ENCODE results near the gene CSNK1D.

Gene CSNK1D

DNA sequence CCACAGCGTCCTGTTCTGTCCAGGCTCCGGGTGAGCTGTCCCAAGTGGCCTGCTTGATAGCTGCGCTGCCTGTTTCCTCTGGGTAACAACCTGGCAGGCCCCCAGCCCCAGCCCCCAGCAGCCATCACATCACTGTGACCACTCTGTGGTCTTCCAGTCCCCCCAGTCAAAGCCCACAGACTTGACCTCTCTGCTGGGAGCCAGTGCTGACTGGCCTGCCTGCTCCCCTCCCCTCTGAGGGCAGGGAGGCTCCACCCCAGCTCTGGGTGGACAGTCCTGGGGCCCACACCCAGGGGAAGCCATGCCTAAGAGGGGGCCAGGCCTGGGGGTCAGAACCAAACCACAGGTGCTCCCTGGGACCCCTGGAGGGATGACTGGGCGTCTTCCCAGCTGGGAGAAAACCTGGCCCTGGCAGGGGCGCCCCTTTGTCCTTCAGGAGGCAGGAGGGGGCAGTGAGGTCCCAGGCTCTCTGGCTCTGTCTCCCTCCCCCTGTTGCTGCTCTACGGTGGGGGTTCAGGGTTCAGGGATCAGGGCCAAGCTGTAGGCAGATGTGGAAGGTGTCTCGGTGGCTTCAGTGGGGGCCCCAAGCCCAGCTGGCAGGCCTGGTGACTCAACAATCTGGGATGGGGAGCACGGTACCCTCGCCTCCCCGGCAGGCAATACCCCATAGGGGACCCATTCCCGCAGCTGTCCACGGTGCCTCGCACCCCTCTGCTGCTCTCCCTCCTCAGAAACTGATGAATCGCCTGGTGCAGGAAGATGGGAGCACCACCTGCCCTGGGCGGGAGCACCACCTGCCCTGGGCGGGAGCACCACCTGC, 46.5 kb downstream of the CSNK1D start:
- no peak for DNase-seq

DNA sequence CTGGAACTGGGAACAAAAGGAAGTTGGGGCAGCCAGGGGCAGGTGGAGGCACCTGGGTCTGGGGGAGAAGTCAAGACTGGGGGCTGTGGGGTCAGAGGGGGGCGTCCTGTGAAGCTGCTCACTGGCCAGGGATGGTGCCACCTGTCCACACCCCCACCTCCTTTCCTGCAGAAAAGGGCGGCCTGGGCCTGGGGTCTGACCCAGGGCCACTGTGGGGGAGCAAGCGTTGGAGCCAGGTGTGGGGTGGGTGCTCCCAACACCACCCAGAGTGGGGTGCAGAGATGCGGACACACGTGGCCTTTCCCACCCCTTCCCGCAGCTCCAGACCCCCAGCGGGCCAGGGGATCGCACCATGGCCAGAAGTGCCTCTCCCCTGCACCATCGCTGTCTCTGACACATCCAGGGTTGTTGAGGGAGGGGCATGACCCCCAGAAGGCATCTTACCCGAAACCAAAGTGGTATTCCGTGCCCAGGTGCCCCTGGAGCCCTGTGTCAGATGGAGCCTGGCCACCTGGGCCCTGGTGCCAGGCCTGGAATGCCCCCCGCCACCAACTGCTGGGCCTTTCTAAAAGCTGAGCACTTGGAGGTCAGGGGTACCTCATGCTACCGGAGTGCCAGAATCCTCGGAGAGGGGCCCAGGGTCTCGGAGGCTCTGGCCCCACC, 47.2 kb downstream of the CSNK1D start:
- DNase-seq: no peak

DNA sequence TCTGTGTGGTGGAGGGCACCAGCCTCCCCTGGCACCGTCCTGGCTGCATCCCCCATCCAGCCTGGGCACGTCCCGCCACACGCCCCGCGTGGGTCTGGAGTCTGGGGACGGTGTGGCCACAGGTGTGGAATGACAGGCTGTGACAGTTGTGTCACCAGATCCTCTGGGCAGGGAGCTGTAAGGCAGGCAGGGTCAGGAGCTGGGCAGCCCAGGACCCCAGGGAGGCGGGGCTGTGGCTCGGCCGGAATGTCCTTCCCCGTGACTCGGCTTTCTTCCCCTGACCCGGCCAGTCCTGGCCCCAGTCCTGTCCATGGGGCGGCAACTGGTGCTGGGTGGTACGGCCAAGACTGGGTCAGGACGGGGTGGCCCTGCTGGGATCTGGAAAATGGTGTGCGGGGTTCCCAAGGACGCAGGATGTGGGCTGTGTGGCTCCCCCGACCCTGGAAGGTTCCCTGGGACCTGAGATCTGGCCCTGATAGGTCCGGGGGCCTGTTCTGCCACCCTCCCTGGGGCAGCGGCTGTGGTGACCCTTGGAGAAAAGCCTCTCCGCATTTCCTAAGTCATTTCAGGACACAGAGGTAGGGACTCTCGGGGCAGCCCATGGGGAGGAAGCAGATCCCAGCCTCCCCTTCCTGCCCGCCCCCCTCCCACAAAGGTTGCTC, 48.0 kb downstream of the CSNK1D start:
- no peak for DNase-seq

DNA sequence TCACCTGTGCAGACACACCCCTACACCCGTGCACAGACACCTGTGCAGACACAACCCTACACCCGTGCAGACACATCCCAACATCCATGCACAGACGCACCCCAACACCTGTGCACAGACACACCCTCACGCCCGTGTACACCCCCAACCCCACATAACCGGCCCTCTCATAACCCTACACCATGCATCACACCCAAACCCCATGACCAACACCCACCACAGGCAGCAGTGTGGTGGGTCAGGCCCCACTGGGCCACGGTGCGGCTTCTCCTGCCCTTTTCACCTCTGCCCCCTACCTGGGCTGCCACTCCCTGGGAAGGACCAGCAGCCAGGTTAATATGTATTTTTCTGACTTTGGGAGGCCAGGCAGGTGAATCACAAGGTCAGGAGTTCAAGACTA, 48.8 kb downstream of the CSNK1D start:
- DNase-seq: no peak

DNA sequence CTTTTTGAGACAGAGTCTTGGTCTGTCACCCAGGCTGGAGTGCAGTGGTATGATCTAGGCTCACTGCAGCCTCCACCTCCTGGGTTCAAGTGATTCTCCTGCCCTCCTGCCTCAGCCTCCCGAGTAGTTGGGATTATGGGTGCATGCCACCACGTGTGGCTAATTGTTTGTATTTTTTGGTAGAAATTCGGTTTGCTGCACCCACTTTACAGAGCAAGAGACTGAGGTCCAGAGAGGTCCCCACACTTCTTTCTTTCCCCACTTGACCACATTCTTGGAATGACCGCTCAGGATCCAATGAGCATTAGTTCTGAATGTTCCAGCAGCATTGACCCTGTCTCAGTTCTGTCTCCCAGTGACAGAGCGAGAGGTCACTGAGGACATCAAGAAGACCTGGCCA, 50.0 kb downstream of the CSNK1D start:
- no peak for DNase-seq

DNA sequence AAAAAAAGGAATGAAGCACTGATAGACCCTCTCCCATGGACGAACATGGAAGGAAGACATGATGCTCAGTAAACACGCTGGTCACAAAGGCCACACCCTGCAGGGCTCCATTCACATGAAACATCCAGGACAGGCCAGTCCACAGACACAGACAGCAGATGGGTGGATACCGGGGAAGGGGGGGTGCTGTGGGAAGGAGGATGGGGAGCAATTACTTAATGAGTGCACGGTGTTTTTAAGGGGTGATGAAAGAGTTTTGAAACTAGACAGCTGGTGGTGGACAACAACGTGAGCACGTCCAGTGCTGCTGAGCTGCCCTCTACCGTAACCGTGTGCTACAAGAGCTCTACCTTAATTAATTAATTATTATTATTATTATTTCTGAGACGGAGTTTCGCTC, 50.7 kb downstream of the CSNK1D start:
- no peak for DNase-seq

DNA sequence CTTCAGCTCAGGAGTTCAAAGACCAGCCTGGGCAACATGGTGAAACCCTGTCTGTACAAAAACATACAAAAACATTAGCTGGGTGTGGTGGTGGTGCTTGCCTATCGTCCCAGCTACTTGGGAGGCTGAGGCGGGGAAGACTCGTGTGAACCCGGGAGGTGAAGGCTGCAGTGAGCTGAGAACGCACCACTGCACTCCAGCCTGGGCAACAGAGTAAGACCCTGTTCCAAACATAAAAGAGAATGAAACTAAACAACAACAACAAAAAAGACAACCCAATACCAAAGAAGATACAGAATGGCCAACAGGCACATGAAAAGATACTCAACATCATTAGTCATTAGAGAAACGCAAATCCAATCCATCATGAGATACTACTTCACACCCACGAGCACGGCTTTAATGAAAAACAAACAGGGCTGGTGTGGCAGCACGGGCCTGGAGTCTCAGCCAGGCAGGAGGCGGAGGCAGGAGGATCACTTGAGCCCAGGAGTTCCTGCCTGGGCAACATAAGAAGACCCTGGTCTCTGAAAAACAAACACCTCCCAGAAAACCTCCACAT, 52.1 kb downstream of the CSNK1D start:
- no peak for DNase-seq

DNA sequence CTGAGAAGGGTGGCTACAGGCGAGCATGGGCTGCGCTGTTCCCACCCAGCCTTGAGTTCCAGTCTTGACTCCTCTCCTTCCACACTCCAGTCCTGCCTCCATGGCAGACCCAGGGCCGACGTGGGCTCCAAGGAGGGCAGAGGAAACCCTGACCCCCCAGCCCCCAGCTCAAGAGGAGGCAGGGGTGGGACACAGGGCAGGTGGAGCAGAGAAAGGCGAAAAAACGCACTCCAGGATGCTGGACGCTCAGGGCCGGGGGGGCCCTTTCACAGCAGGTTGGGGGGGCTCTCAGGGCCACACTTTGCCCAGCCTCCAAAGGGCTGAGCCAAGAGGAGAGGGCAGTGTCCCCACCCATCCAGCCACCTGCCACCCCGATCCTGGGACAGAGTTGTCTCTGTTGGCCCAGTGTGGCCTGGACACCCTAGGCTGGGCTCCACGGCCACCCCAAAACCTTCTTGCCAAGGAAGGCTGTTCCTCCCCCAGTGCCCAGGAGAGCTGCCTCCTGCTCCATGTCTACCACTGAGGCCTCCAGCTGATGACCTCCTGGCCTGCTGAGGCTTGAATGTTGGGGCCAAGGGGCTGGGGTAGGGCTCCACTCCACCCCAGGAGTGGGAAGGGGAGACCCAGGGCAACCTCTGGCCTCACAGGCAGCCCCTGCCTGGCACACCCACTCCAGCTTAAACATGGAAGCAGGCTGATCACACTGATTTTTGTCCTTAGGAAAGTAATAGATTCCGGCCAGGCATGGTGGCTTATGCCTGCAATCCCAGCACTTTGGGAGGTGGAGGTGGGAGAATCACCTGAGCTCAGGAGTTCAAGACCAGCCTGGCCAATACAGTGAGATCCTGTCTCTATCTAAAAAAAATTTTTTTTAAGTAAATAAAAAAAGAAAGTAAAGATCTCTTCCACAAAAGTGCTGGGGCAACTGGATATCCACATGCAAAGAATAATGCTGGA, 53.5 kb downstream of the CSNK1D start:
- no peak for DNase-seq

DNA sequence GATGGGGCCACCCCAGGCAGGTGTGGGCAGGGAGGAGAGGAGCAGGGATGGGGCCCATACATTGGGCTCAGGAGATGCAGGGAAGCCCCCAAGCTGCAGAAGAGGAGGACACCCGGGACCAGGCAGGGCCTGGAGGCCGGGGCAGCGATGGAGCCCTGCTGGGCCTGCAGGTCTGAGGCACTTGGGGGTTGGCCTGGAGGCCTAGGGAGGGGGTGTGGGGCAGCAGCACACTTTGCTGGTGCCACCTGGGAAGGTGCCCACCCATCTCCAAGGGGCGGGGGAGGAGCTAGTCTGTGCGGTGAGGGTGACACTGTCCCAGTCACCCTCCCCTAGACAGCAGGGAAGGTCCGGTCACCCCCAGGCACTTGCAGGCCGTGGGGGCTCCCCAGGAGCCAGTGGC, 54.4 kb downstream of the CSNK1D start:
- DNase-seq: no peak

DNA sequence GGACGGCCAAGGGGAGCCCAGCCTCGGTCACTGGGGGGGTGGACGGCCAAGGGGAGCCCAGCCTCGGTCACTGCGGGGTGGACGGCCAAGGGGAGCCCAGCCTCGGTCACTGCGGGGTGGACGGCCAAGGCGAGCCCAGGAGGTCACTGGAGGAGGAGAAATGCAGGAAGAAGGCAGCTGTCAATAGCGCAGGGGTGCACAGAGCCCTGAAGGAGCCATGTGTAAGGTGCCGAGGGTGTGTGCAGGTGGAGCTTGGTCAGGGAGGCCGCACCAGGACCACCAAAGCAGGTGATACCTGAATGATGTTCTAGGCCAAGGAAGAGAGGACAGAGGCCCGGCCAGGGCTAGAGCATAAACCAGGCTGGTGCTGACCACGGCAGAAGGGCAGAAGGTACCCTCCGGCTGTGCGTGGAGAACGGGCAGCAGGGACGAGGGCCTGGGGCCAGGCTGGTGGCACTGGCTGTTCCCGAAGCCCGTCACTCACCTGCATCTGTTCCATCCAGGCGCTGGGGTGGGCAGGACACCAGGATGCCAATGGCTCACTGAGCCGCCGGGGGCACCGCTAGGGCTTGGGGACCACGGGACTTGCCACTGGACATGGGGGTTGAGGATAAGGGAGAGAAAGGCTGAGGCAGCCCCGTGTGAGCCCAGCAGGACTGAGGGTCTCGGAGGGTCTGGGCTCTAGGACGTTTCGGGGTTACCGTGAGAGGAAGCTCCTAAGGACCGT, 55.0 kb downstream of the CSNK1D start:
- no peak for DNase-seq

DNA sequence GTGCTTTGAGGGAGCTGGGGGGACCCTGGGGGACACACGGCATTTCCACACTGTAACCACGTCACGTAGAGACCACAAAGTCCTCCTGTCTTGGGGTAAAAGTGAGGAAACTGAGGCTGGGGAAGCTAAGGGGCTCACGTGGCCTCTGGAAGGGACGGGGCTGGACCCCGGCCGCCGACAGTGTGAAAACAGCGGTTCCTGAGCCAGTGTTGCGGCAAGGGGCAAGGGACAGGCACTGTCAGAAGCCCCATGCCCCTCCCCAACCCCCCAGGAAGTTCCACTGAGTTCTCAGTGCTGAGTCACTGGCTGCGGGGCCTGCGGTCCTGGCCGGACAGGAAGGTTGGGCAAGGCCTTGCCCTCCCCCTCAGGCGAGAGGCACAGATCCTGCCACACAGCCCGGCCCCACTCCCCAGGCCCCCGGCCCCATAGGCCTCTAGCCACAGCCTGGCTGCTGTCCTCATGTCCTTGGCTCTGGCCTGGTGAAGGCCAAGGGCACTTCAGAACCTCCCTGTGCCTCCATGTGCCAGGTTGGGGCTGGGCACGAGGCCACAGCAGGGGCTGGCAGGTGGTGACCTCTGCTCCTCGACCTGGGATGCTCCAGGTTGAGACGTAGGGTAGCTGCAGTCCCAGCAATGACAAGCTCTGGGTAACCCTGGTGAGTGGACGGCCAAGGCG, 55.8 kb downstream of the CSNK1D start:
- DNase-seq: no peak

DNA sequence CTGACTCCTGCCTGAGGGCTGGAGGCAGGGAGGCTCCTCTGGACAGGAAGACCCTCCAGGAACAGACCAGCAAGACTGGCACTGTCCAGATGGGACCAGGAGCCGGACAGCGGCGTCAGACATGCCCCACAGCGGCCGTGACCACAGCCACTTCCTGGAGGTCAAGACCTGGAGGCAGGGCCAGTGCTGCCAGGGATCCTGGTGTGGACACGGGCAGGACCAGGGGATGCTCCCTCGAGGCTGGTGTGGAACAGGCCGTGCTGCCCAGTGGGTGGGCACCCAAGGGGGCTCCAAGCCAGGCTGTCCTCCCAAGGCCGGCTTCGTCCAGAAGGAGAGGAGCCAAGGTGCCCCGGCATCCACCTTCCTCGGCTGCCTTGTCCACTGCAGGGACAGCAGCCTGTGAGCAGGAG, 56.4 kb downstream of the CSNK1D start:
- no peak for DNase-seq

DNA sequence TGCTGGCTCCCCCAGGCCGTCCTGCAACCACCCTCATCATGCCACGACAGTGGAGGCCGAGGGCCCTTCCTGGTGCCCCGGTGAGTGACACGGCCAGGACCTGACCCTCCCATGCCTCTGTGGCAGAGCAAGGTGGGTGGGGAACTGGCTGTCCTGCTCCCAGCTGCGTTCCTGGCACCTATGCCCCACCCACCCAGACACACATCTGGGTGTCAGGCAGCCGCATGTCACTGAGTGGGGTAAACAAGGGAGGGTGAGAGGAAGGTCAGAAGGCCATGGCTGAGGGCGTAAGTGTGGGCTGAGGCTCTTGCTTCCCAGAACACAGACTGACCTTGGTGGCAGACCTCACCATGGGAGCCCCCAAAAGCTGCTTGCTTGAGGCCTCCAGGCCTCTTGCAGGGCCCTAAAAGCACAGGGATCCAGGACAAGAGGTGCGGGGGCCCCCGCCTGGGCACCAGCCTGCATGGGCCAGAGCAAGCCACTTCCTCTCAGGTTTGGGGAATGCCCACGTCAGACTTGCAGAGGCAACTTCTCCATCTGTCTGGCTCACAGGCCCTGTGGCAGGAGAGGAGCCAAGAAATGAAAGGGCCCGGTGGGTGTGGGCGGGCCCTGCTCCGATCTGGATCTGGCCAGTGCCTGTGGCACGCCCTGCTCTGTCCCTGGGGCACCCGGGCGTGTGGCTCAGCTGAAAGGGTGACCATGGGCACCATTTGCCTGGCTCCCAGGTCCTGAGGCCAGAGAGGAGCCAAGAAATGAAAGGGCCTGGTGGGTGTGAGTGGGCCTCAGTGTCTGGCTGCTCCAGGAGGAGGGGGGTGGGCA, 57.0 kb downstream of the CSNK1D start:
- DNase-seq: no peak

DNA sequence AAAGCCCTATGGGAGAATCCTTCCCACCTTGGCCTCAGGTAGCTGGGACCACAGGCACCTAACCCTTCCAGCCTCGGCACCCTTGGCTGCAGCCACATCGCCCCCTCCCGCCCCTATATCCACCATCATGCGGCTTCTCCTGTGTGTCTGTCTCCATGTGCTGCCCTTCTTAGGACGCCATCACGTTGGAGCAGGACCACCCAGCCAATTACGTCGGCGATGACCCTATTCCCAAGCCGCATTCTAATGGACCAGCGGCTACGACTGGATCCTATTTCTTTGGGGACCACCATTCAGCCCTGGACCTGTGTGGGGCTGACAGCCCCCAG, 57.6 kb downstream of the CSNK1D start:
- no peak for DNase-seq

DNA sequence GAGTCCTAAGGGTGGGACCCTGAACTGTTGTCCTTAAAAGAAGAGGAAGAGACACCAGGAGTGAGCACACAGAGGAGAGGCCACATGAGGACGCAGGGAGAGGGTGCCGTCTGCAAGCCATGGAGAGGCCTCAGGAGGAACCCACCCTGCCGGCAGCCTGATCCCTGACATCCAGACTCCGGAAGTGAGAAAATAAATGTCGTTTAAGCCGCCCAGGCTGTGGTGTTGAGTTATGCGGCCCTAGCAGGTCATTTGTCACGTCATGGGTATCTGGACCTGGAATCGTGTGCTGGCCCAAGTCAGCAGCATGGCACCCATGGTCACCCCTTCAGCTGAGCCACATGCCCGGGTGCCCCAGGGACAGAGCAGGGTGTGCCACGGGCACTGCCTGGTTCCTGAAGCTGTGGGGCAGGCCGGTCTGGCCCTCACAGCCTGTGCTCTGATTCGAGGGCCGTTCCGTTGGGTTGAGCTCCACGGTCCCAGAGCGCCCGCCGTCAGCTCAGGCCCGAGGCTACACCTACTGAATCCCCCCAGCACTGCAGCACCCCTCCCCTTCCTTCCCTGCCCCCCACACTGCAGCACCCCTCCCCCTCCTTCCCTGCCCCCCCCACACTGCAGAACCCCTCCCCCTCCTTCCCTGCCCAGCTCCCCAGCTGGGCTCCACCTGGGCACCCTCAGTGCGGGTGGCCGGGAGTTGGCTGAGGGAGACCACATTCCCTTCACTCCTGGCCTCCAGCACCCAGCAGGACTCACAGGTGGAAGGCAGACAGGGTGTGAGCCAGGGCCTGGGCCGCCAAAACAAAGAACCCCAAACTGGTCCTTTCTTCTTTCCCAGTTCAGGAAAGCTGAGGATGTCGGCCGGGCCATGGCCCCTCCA, 58.2 kb downstream of the CSNK1D start:
- no peak for DNase-seq

DNA sequence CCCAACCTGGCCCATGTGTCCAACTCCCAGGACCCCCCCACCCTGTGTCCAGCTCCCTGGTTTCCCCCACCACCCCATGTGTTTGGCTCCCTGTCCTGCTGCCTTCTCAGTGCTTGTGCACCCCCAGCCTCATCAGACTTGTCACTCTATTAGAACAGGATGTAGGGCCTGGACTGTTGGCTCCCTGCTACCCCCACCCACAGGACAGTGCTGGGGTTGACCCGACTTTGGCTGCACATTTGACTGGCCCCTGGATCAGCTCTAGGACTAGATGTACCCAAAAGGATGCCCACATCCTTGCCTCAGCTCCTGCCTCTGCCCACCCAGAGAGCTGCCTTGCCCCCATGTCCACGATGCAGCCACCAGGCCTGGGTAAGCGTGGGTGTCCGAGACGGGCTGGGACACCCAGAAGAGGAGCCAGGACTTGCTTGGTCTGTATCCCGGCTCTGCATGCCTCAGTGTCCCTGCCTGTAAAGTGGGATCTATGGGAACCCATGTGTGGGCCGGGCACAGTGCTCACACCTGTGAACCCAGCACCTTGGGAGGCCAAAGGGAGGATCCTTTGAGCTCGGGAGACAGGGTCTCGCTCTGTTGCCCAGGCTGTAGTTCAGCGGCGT, 59.4 kb downstream of the CSNK1D start:
- no peak for DNase-seq

DNA sequence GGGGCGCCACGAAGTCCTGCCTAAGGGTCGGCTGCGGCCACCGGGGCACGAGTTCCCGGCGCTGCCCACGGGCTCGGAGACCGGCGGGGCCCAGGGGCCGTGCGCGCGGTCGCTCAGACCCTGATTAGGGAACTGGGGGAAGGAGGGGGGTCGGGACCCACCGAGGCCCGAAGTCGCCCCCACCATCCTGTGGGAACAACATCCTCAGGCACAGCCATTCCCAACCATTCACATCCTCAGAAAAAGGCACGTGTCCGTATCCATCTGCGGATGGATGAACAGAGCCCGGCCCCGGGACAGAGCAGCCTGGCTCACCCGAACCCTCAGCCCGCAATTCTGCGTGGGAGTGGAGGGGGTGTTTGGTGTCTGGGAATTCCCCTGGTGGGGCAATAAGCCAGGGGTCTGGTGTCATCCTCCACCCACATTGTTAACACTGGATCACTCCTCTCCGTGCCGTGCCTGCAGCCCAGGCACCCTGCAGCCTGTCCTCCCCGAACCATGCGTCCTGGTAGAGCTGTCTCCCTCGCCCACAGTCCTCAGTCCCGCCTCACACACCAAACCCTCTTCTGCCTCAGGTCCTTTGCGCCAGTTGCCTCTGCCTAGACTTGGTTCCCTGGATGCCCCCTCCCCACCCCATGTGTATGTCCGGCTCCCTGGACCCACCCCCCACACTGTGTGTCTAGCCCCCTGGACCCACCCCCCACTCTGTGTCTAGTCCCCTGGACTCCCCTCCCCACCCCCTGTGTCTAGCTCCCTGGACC, 60.1 kb downstream of the CSNK1D start:
- peak; percentile 27 to 33 for DNase-seq

All from SHP77 (cell line).